Peyer's patch (tissue), 4 donors: Measurements from ENCODE around the gene ORM1.

Source experiments
- CTCF ChIP-seq, 6 experiments: fragments of 450-650 bp in 4 of 6; fragments of 200-600 bp in 2 of 6; sonication (generic) in 1 of 6; IDR thresholded peaks; one replicate each; pipeline ENCODE4 v1.5.1; 2017 to 2019; ENCODE audit warnings: antibody characterized with exemption in 6 of 6, mild to moderate bottlenecking in 3 of 6, moderate library complexity in 1 of 6
- POLR2A ChIP-seq, 2 donors: fragments of 450-650 bp; IDR thresholded peaks; one replicate each; pipeline ENCODE4 v1.5.1; 2017; ENCODE audit warnings: antibody characterized with exemption in 2 of 2, mild to moderate bottlenecking in 2 of 2, moderate library complexity in 2 of 2

- TF ChIP-seq POLR2A (IDR thresholded peaks at IDR 0.05) = no peak
- no peak for TF ChIP-seq CTCF (IDR thresholded peaks at IDR 0.05)
These were observed 37.6 kb upstream of the ORM1 start for GRCh38 chr9:114285166-114285867.
